Hepatocyte (in vitro differentiated cells): ENCODE measurements around the gene TRIM34.

Source experiments
- CTCF ChIP-seq: fragments of 200-600 bp; sonication (generic); IDR thresholded peaks from 2 replicates; pipeline ENCODE4 v1.5.1; 2016; ENCODE audit warnings: antibody characterized with exemption, mild to moderate bottlenecking; ENCODE audit not compliant: poor library complexity
- EZH2 ChIP-seq: fragments of 200-600 bp; sonication (generic); IDR thresholded peaks from 2 replicates; pipeline ENCODE4 v1.6.1; 2016; ENCODE audit warnings: antibody characterized with exemption, mild to moderate bottlenecking, borderline replicate concordance
- EZH2phosphoT487 ChIP-seq: fragments of 200-600 bp; sonication (generic); IDR thresholded peaks from one replicate; pipeline ENCODE4 v1.6.1; 2018; ENCODE audit warnings: antibody characterized with exemption, mild to moderate bottlenecking, low read depth, moderate library complexity; ENCODE audit not compliant: unreplicated experiment, severe bottlenecking

- TF ChIP-seq EZH2phosphoT487 (no peak), CTCF (no peak), EZH2 (no peak)
These were observed 63.7 kb downstream of the TRIM34 start for GRCh38 chr11:5688482-5688881.
